Lower leg skin (tissue), 4 donors: ENCODE data around the gene ST6GALNAC3. TPM values are rescaled to one million over a fixed set of nuclear protein-coding genes. Genes with fewer than 3 reads are reported as not detected.

Experiments used
- DNase-seq, 2 donors: peaks; one replicate each; pipeline ENCODE4 v3.0.0-alpha.2; 2019; ENCODE audit warnings: low spot score in 2 of 2
- H3K4me3 ChIP-seq: fragments of 200-600 bp; sonication (generic); 2 replicates; pipeline ENCODE4 v1.5.1; 2017; ENCODE audit warnings: mild to moderate bottlenecking, low read depth; ENCODE audit not compliant: poor library complexity, severe bottlenecking
- POLR2A ChIP-seq, 2 donors: fragments of 450-650 bp; IDR thresholded peaks; one replicate each; pipeline ENCODE4 v1.6.1; 2016 to 2017; ENCODE audit warnings: antibody characterized with exemption in 2 of 2, mild to moderate bottlenecking in 1 of 2, moderate library complexity in 1 of 2
- whole genome bisulfite sequencing, 2 donors: methylation state at CpG; one replicate each; pipeline ENCODE4 v1.1.5; 2018; 5-methylcytosine and 5-hydroxymethylcytosine counted together
- intact Hi-C: fragments of 100-400 bp; cut with DNase I; formaldehyde crosslinking; loops from one replicate; pipeline ENCODE4 v1.15.0; 2023; ENCODE audit warnings: low total_unique reads
- total RNA-seq, 4 donors: library from RNA; depleted of rRNA; stranded (reverse); fragments of >200 nt; gene quantifications; one replicate each; pipeline ENCODE4 v1.1.0, GENCODE V29; 2016
- TF ChIP-seq, protein P1 (sequence below), 3 donors: fragments of 450-650 bp; IDR thresholded peaks; one replicate each; pipeline ENCODE4 v1.5.1; 2016; ENCODE audit warnings: antibody characterized with exemption in 3 of 3, mild to moderate bottlenecking in 3 of 3, moderate library complexity in 2 of 3

Gene ST6GALNAC3
- total RNA-seq, 4 donors from 2014 or later = 1.5 to 3.8 (median 3.0) TPM

DNA sequence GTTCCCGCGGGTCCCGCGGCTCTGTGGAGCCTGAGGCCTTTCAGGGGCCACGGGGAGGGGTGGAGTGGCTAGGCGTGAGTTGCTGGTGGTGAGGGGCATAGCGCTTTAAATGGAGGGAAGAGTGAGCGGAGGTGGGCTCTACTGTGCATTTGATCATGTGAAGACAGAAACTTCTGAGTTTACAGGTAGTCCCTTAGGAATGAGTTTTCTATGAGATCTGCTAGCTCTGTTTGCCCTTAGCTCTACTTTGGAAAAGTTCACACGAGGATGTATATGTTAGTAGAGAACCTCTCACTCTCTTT is 593 bp downstream of the ST6GALNAC3 start:
- no peak for DNase-seq
- H3K4me3 ChIP-seq = peak overlapping the region; percentile 43
- WGBS, 2 donors = 27 to 31% methylated on average over 9 of the region's 9 CpGs
- TF ChIP-seq POLR2A (IDR thresholded peaks at IDR 0.05) = no peak
- TF ChIP-seq, protein P1, sequence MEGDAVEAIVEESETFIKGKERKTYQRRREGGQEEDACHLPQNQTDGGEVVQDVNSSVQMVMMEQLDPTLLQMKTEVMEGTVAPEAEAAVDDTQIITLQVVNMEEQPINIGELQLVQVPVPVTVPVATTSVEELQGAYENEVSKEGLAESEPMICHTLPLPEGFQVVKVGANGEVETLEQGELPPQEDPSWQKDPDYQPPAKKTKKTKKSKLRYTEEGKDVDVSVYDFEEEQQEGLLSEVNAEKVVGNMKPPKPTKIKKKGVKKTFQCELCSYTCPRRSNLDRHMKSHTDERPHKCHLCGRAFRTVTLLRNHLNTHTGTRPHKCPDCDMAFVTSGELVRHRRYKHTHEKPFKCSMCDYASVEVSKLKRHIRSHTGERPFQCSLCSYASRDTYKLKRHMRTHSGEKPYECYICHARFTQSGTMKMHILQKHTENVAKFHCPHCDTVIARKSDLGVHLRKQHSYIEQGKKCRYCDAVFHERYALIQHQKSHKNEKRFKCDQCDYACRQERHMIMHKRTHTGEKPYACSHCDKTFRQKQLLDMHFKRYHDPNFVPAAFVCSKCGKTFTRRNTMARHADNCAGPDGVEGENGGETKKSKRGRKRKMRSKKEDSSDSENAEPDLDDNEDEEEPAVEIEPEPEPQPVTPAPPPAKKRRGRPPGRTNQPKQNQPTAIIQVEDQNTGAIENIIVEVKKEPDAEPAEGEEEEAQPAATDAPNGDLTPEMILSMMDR (IDR thresholded peaks at IDR 0.05) = no peak
- intact Hi-C loops = no loop called here

DNA sequence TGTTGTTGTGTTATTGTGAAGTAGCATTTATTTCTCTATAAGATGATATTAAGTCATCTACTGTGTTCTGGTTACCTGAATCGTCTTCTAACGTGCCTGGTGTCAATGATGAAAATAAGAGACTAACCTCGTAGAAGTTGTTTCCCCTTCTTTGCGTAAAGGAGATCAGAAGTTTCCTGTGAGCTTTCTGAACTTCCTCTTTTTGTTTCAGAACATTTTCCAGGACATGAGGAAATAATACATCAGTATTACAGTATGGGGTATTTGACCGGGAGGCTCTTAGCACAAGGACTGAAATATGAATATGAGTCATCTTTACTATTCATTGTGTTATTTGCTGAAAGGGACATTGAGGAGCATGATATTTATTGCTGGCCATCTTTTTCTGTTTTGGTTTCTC is 1.3 kb downstream of the ST6GALNAC3 start:
- 51 to 65% methylated on average over 5 of the region's 5 CpGs for WGBS, 2 donors
- intact Hi-C loops = no loop called here
- H3K4me3 ChIP-seq = no peak overlapping the region
- TF ChIP-seq, protein P1 (IDR thresholded peaks at IDR 0.05) = no peak
- TF ChIP-seq POLR2A (IDR thresholded peaks at IDR 0.05) = no peak
- DNase-seq = no peak

DNA sequence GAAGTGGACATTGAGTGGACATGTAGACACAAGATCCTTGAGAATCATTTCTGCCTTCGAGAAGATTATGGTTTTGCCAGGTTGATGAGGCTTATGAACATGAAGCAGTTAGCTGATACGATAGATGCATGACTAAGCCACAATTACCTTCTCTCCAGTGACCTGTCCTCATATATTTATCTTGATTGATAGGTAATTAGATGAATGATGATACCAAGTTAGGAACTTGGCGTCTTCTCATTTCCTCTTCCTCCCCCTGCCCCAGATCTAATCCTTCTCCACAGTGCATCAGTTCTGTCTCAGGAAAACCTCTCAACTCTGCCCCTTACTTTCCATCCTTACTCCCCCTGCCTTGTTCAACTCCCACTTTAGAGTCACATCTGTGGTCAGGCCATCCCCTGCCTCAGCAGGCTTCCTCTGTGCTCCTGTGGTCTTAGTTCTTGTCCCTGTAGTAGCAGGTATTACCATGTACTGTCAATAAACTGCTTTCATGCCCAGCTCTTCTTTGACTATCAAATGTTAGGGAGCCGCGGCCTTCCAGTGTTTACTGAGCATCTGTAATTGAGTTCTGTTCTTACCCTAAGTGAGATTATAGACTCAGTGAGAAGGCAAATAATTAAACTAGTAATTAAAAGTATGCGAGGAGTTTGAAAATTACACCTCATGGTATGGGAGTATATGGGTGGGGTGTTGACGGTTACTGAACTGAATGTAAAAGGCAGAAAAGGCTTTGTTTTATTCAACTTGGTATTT is 5.1 kb downstream of the ST6GALNAC3 start:
- intact Hi-C loops = no loop called here
- 87 to 90% methylated on average over 7 of the region's 7 CpGs for WGBS, 2 donors
- DNase-seq = no peak
- TF ChIP-seq, protein P1 (IDR thresholded peaks at IDR 0.05) = no peak
- TF ChIP-seq POLR2A (IDR thresholded peaks at IDR 0.05) = no peak
- H3K4me3 ChIP-seq = no peak overlapping the region

DNA sequence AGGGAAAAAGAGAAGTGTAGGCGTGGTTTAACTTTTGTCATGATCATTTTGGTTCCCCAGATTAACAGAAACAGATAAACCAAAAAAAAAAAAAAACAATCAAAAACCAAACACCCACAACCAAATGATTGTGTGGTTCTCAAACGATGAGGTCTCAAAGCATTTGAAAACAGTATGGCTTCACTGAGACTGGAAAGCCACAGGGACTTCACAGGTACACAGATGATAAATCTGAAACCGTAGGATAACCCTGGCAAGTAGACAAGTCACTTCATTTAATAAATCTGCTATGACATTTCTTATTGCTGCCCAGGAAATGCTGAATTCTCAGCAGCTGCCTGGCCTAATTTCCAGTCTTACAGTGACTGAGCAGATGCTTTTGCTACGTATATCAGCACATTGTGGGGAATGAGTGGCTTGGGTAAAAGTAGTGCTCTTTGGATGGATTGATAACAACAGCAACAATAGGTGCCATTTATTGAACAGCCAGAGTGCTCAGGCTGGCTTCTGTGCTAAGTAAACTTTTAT is 6.1 kb downstream of the ST6GALNAC3 start:
- H3K4me3 ChIP-seq = no peak overlapping the region
- TF ChIP-seq POLR2A (IDR thresholded peaks at IDR 0.05) = no peak
- TF ChIP-seq, protein P1 (IDR thresholded peaks at IDR 0.05) = no peak
- WGBS, 2 donors = 56 to 61% methylated on average over 4 of the region's 4 CpGs
- DNase-seq = no peak
- intact Hi-C loops = no loop called here

DNA sequence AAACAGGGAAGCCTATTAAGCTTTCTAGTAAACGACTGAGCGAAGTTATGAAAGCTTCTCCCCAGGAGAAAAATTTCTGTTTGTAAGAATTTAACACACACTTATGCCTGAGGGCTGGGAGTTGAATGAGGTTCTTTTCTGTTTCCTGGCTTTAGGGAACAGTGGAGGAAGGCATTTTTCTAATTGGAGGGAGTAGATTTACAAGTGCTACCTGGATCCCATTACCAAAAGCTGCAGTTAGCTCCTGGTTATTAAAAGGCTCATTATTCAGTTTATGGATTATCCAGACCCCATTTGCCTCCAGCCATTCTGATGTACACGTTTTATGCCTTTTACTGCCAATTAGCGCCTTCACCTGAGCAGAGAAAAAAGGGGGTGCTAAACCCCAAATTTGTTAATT is 7.5 kb downstream of the ST6GALNAC3 start:
- intact Hi-C loops = no loop called here
- H3K4me3 ChIP-seq = no peak overlapping the region
- DNase-seq = no peak
- 60 to 61% methylated on average over 4 of the region's 4 CpGs for WGBS, 2 donors
- TF ChIP-seq, protein P1 (IDR thresholded peaks at IDR 0.05) = no peak
- TF ChIP-seq POLR2A (IDR thresholded peaks at IDR 0.05) = no peak

DNA sequence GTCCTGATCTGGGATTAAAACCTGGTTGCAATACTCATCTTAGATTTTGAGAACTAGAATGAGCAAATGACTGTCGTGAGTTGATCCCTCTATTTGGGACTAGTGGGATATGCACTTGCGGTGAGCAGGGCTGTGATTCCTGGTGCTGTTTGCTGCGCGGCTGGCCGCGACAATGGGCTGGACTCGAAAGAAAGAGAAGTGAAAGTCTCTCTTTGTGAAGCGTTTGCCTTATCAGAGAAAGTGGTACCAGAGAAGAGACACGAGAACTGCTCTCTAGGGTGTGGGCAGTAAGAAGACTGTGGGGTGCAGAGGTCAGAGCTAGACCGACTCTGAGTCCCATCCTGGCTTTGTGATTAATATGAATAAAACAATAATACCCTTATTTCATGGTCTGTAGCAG is 8.6 kb downstream of the ST6GALNAC3 start:
- DNase-seq = no peak
- H3K4me3 ChIP-seq = no peak overlapping the region
- TF ChIP-seq, protein P1 (IDR thresholded peaks at IDR 0.05) = no peak
- TF ChIP-seq POLR2A (IDR thresholded peaks at IDR 0.05) = no peak
- intact Hi-C loops = no loop called here
- 81 to 84% methylated on average over 10 of the region's 10 CpGs for WGBS, 2 donors
